Renal pelvis (tissue), 12 donors: ENCODE measurements around the gene SCGB1D4. TPM values are rescaled to one million over a fixed set of nuclear protein-coding genes. Genes with fewer than 3 reads are reported as not detected.
"Not testable (repeated sequence)": the region's sequence is repeated elsewhere in the genome, so short reads cannot be mapped to it uniquely, and the experiment has no call there.

Experiments used
- DNase-seq: peaks from one replicate; pipeline ENCODE4 v3.0.0-alpha.2; 2013
- long read RNA-seq, 16 experiments: transcript quantifications; one replicate each; lab custom pipeline, GENCODE V29; 2026
- polyA plus RNA-seq, 3 donors: library from polyadenylated mRNA; unstranded; fragments of 120-200 nt; gene quantifications; one replicate each; pipeline ENCODE4 v1.2.1, GENCODE V29; 2013; ENCODE audit not compliant: insufficient read length in 3 of 3

SCGB1D4 gene, protein sequence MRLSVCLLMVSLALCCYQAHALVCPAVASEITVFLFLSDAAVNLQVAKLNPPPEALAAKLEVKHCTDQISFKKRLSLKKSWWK
- not detected for polyA plus RNA-seq
- long read RNA-seq, donor 1 = 0 reads
- long read RNA-seq, donor 2 = 0 reads
- long read RNA-seq, donor 3 = 0 reads
- long read RNA-seq, donor 4 = 0 reads
- long read RNA-seq, donor 5 = 0 reads
- long read RNA-seq, donor 6 = 0 reads
- long read RNA-seq, donor 7 = 0 reads
- long read RNA-seq, donor 8 = 0 reads
- long read RNA-seq, donor 9 = 0 reads
- long read RNA-seq, donor 10 = 0 reads
- long read RNA-seq, donor 11 = 0 reads
- long read RNA-seq, donor 12 = 0 reads
- long read RNA-seq, donor 13 = 0 reads
- long read RNA-seq, donor 14 = 0 reads
- long read RNA-seq, donor 15 = 0 reads
- long read RNA-seq, donor 16 = 0 reads

- no peak for DNase-seq
Observed at GRCh38 chr11:62298975-62299374, at the start of gene SCGB1D4. TSS of gene SCGB1D4 (minus strand) at chr11:62299075. CDS start at chr11:62299010, 65 bp downstream.

DNA sequence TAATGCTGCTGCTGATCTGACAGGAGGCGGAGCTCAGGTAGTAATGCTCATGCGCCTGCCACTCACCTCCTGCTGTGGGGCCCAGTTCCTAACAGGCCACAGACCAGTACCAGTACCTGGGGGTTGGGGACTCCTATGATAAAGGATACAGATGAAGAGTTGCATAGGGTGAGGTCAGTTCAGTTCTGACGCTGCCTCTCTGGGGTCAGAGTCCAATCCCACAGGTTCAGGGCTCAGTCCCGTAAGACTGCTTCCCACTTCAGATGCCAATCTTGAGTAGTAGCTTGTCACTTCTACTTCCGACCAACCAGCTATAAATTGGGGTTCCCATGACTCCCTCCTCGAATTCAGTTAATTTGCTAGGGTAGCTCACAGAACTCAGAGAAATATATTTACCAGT, 47.0 kb upstream of the SCGB1D4 start:
- no peak for DNase-seq

- DNase-seq = no peak
Observed at GRCh38 chr11:62344210-62344609, 45.3 kb upstream of the SCGB1D4 start.

GRCh38 chr11:62343646-62344190, 44.8 kb upstream of the SCGB1D4 start:
- not testable (repeated sequence) for DNase-seq

- DNase-seq = no peak
Observed at GRCh38 chr11:62341588-62341987, 42.7 kb upstream of the SCGB1D4 start.

GRCh38 chr11:62340269-62340901, 41.5 kb upstream of the SCGB1D4 start:
- DNase-seq = peak; percentile 33

DNA sequence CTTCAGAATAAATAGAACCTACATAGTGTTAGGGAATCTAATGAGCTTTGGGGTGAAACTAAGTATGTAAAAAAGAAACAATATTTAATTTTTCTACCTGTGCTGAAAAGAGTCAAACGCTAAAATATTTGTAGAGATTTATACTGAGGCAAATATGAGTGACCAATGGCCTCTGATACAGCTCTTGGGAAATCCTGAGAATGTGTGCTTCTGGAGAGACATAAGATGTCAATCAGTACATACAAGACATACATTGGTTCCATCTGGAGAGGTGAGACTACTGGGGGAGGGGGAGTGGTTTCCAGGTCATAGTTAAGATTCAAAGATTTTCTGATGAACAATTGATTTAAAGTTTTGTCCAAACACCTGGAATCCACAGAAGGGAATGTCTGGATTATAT, 39.3 kb upstream of the SCGB1D4 start:
- no peak for DNase-seq

- DNase-seq = peak; percentile 72
Observed at GRCh38 chr11:62337303-62338181, 38.7 kb upstream of the SCGB1D4 start, which contains the start of gene ASRGL1. TSS of gene ASRGL1 (plus strand) at chr11:62337448. CDS start at chr11:62337978, 530 bp downstream.

DNA sequence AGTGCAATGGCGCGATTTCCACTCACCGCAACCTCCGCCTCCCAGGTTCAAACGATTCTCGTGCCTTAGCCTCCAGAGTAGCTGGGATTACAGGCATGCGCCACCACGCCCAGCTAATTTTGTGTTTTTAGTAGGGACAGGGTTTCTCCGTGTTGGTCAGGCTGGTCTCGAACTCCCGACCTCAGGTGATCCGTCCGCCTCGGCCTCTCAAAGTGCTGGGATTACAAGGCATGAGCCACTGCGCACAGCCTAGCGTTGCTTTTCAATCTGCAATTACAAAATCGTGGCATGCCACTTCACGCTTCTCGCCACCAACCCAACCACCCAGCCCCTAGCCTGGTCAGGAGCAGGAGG, 38.1 kb upstream of the SCGB1D4 start:
- not testable (repeated sequence) for DNase-seq

DNA sequence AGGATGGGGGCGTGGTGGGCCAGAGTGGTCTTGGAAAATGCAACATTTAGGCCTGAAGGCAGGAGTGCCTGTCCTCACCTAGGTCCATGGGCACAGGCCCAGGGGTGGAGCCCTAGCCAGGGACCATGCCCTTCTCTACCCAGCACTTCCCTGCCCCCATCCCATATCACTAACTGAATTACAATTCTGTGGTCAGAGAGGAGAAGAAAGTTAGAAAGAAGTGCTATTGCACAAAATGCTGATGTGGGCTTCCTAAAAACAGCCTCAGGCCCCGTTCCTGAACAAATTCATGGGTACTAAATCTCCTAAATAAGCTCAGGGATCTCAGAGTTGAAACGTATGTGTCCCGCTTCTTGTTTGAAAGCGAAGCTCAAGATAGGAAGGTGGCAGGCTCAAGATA, 34.9 kb upstream of the SCGB1D4 start:
- no peak for DNase-seq

- not testable (repeated sequence) for DNase-seq
Observed at GRCh38 chr11:62331264-62331663, 32.4 kb upstream of the SCGB1D4 start.

DNA sequence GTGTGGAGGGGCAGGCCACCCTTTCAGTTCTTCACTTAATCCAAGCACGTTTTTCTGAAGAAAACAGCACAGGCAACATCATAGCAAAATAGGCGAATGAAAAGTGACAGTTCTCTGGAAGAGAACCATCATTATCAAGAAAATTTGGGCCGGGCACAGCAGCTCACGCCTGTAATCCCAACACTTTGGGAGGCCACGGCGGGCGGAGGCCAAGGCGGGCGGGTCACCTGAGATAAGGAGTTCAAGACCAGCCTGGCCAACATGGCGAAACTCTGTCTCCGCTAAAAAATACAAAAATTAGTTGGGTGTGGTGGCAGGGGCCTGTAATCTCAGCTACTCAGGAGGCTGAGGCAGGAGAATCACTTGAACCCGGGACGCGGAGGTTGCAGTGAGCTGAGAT, 28.7 kb upstream of the SCGB1D4 start:
- not testable (repeated sequence) for DNase-seq

GRCh38 chr11:62326719-62327118, 27.8 kb upstream of the SCGB1D4 start:
- not testable (repeated sequence) for DNase-seq

DNA sequence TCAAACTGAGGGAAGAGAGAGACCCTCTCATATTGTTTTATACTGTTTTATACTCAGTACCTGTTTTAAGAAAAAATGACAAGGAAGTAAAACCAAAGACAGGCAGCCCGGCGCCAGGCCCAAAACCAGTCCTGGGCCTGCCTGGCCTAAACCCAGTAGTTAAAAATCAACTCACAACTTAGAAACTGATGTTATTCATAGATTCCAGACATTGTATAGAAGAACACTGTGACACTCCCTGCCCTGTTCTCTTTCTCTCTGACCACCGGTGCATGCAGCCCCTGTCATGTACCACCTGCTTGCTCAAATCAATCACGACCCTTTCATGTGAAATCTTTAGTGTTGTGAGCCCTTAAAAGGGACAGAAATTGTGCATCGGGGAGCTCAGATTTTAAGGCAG, 26.9 kb upstream of the SCGB1D4 start:
- not testable (repeated sequence) for DNase-seq

DNA sequence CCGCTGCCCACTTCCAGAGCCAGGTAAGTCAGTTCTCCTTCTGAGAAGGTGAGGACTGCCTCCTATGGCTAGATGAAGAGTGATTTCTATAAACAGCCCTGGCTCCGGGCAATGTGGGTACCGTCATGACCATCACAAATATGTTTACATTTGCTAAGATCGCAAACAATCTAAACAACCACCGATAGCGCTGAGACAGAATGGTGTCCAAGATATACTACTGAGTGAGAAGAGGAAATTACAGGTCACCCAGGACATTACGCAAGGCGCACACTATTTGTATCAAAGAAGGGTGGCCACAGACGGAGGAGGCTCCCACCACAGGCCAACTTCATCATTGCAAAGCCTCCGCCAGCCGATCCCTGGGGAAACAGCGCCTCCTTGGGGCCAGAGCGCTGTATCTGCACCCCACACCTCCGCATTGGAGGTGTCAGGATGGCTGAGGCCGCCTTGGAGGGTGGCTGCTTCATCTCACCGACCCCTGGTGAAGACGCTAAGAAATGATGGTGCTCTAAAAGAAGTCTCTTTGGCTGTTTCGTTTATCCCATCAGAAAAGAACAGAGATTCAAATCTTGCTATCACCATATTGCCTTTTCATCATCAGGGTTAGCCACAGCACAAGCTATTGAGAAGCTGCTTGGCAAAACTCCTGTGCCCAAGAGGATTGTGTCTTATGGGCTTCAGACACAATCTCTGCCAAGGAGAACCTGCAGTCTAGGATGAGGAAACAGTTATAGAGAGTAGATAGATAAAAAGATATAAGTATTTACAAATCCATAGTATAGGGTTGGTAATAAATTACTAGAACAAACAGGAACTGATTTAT, 26.1 kb upstream of the SCGB1D4 start:
- DNase-seq = peak; percentile 22

- DNase-seq = no peak
Observed at GRCh38 chr11:62322524-62322923, 23.6 kb upstream of the SCGB1D4 start.

GRCh38 chr11:62315431-62315830, 16.6 kb upstream of the SCGB1D4 start:
- no peak for DNase-seq

GRCh38 chr11:62309991-62310390, 11.1 kb upstream of the SCGB1D4 start:
- DNase-seq = no peak

DNA sequence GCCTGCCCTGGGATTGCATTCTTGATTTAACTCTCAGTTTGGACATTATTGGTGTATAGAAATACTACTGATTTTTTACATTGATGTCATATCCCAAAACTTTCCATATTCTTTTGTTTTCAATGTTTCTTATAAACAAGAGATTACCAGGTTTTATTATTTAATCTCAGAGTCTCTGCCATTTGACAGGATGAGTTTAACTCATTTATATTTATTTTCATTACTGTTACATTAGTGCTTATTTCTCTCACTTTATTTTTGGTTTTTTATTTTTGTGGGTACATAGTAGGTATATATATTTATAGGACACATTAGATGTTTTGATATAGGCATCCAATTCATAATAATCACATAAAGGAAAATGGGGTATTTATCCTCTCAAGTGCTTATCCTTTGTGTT, 9.1 kb upstream of the SCGB1D4 start:
- no peak for DNase-seq

GRCh38 chr11:62306227-62306626, 7.4 kb upstream of the SCGB1D4 start:
- DNase-seq = no peak

- peak; percentile 64 for DNase-seq
Observed at GRCh38 chr11:62295504-62295903, 3.4 kb downstream of the SCGB1D4 start.
